Sigmoid colon (tissue), 7 donors: ENCODE results near the gene RAB29. TPM values are rescaled to one million over a fixed set of nuclear protein-coding genes. Genes with fewer than 3 reads are reported as not detected.
A peak's percentile ranks its signal among the peaks of the same experiment; 100 is the strongest.

Experiments
- DNase-seq: peaks from one replicate; pipeline ENCODE4 v3.0.0-alpha.2; 2019
- H3K27ac ChIP-seq, 4 donors: fragments of 200-600 bp; sonication (generic); one replicate each; pipeline ENCODE4 v1.5.1; 2016 to 2019; ENCODE audit warnings: mild to moderate bottlenecking in 1 of 4
- H3K27me3 ChIP-seq, 3 donors: fragments of 200-600 bp; sonication (generic); one replicate each; pipeline ENCODE4 v1.5.1; 2019; ENCODE audit warnings: mild to moderate bottlenecking in 1 of 3
- H3K36me3 ChIP-seq, 4 donors: fragments of 200-600 bp; sonication (generic); one replicate each; pipeline ENCODE4 v1.5.1; 2016 to 2019
- H3K4me1 ChIP-seq, 4 donors: fragments of 200-600 bp; sonication (generic); one replicate each; pipeline ENCODE4 v1.5.1; 2017 to 2019
- H3K4me3 ChIP-seq, 4 donors: fragments of 200-600 bp; sonication (generic); one replicate each; pipeline ENCODE4 v1.5.1; 2017 to 2019; ENCODE audit warnings: mild to moderate bottlenecking in 2 of 4, moderate library complexity in 1 of 4
- H3K9me3 ChIP-seq, 4 donors: fragments of 200-600 bp in 3 of 4; sonication (generic) in 3 of 4; one replicate each; pipeline versions ENCODE4 v1.5.1 to v1.6.1; 2013 to 2019
- CTCF ChIP-seq, 4 experiments: fragments of 450-650 bp in 3 of 4; fragments of 200-600 bp in 1 of 4; IDR thresholded peaks; one replicate each; pipeline ENCODE4 v1.5.1; 2016 to 2019; ENCODE audit warnings: antibody characterized with exemption in 4 of 4, mild to moderate bottlenecking in 3 of 4, moderate library complexity in 2 of 4
- EP300 ChIP-seq, 4 donors: sonication (generic); formaldehyde crosslinking; IDR thresholded peaks; one replicate each; pipeline ENCODE4 v1.6.1; 2017; ENCODE audit warnings: antibody characterized with exemption in 4 of 4
- POLR2A ChIP-seq, 2 donors: fragments of 450-650 bp; IDR thresholded peaks; one replicate each; pipeline ENCODE4 v1.6.1; 2016; ENCODE audit warnings: antibody characterized with exemption in 2 of 2, mild to moderate bottlenecking in 2 of 2, moderate library complexity in 2 of 2
- POLR2AphosphoS5 ChIP-seq, 4 donors: sonication (generic); formaldehyde crosslinking; IDR thresholded peaks; one replicate each; pipeline ENCODE4 v1.6.1; 2017; ENCODE audit warnings: antibody characterized with exemption in 4 of 4
- WGBS, 2 donors: extraction: QIAGEN DNeasy Blood & Tissue Kit; methylation state at CpG; one replicate each; pipeline ENCODE4 v1.1.7; 2013; 5-methylcytosine and 5-hydroxymethylcytosine counted together
- intact Hi-C: fragments of 100-400 bp; cut with DNase I; formaldehyde crosslinking; loops from one replicate; pipeline ENCODE4 v1.15.1; 2023
- polyA plus RNA-seq, 3 donors: library from polyadenylated mRNA; stranded (reverse); fragments of 200-250 nt; gene quantifications; one replicate each; pipeline ENCODE4 v1.2.3, GENCODE V29; 2013
- total RNA-seq, 4 donors: library from RNA; depleted of rRNA; stranded (reverse); fragments of >200 nt; gene quantifications; one replicate each; pipeline ENCODE4 v1.1.0, GENCODE V29; 2016
- donor health status: healthy with polysubstance abuse.
- donor health status: Bipolar disorder and iron deficiency.
- donor health status: healthy.

RAB29 gene
- total and polyA plus RNA-seq, 7 donors = 6.9 to 28.5 (median 19.8) TPM

DNA sequence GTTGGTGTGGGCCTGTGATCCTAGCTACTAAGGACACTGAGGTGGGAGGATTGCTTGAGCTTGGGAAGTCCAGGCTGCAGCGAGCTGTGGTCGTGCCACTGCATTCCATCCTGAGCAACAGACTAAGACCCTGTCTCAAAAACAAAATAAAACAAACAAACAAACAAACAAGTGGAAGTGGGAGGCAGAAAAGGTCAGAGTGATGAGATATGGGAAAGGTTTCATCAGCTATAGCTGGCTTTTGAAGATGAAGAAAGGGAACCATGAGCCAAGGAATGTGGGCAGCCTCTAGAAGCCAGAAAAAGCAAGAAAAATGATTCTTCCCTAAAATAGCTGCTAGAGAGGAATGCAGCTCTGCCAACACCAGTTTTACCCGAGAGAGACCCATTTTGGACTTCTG, 14.7 kb downstream of the RAB29 start:
- no peak overlapping the region for H3K27ac ChIP-seq
- no peak overlapping the region for H3K4me3 ChIP-seq
- WGBS, 2 donors = 73 to 83% methylated on average over 3 of the region's 3 CpGs
- no peak for DNase-seq
- H3K4me1 ChIP-seq = no peaks in the 10 kb centered on the region
- no peaks in the 10 kb centered on the region for H3K36me3 ChIP-seq
- TF ChIP-seq CTCF (IDR thresholded peaks at IDR 0.05) (no peak), EP300 (IDR thresholded peaks at IDR 0.05) (no peak), POLR2AphosphoS5 (IDR thresholded peaks at IDR 0.05) (no peak), POLR2A (IDR thresholded peaks at IDR 0.05) (no peak)
- H3K9me3 ChIP-seq = no peaks in the 10 kb centered on the region
- no peaks in the 10 kb centered on the region for H3K27me3 ChIP-seq
- intact Hi-C loops = no loop called here

DNA sequence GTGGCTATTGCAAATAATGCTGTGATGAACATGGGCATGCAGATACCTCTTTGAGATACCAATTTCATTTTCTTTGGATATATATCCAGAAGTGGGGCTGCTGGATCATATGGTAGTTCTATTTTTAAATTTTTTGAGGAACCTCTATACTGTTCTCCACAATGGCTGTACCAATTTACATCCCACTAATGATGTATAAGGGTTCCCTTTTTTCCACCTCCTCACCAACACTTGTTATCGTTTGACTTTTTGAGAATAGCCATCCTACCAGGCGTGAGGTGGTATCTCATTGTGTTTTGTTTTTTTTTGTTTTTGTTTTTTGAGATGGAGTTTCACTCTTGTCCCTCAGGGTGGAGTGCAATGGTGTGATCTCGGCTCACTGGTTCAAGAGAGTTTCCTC, 18.7 kb downstream of the RAB29 start:
- TF ChIP-seq POLR2AphosphoS5 (IDR thresholded peaks at IDR 0.05) = no peak
- 93 to 94% methylated on average over 3 of the region's 3 CpGs for WGBS, 2 donors
- Histone ChIP-seq H3K36me3 (no peaks in the 10 kb centered on the region), H3K27me3 (no peaks in the 10 kb centered on the region), H3K9me3 (no peaks in the 10 kb centered on the region), H3K27ac (no peak overlapping the region), H3K4me1 (no peaks in the 10 kb centered on the region), H3K4me3 (no peak overlapping the region)
- intact Hi-C loops = no loop called here
- no peak for DNase-seq

GRCh38 chr1:205754857-205755256, 20.4 kb downstream of the RAB29 start:
- no peak for DNase-seq
- Histone ChIP-seq H3K27ac (no peak overlapping the region), H3K36me3 (no peaks in the 10 kb centered on the region), H3K4me1 (peaks cover 0 to 5% (median 0%) of the 10 kb centered on the region in 4 donors), H3K27me3 (no peaks in the 10 kb centered on the region), H3K4me3 (no peak overlapping the region), H3K9me3 (no peaks in the 10 kb centered on the region)
- WGBS, 2 donors = 78 to 83% methylated on average over 5 of the region's 5 CpGs
- intact Hi-C loops = no loop called here
- no peak for TF ChIP-seq POLR2A (IDR thresholded peaks at IDR 0.05)
- TF ChIP-seq CTCF (IDR thresholded peaks at IDR 0.05) = no peak
- no peak for TF ChIP-seq EP300 (IDR thresholded peaks at IDR 0.05)
- TF ChIP-seq POLR2AphosphoS5 (IDR thresholded peaks at IDR 0.05) = no peak

GRCh38 chr1:205751036-205751651, 24.1 kb downstream of the RAB29 start:
- WGBS, 2 donors = 70 to 86% methylated on average over 13 of the region's 13 CpGs
- Histone ChIP-seq H3K4me1 (peaks cover 0 to 28% (median 20%) of the 10 kb centered on the region in 4 donors), H3K36me3 (no peaks in the 10 kb centered on the region), H3K9me3 (no peaks in the 10 kb centered on the region), H3K27me3 (no peaks in the 10 kb centered on the region), H3K4me3 (no peak overlapping the region), H3K27ac (no peak overlapping the region)
- TF ChIP-seq POLR2AphosphoS5 (IDR thresholded peaks at IDR 0.05) (no peak), CTCF (IDR thresholded peaks at IDR 0.05) (no peak), POLR2A (IDR thresholded peaks at IDR 0.05) (no peak), EP300 (IDR thresholded peaks at IDR 0.05) (no peak)
- intact Hi-C loops = loop anchor here (2.0 kb wide), 1 partner anchor 24 kb away; the partner anchor contains the start of gene RAB29
- no peak for DNase-seq

DNA sequence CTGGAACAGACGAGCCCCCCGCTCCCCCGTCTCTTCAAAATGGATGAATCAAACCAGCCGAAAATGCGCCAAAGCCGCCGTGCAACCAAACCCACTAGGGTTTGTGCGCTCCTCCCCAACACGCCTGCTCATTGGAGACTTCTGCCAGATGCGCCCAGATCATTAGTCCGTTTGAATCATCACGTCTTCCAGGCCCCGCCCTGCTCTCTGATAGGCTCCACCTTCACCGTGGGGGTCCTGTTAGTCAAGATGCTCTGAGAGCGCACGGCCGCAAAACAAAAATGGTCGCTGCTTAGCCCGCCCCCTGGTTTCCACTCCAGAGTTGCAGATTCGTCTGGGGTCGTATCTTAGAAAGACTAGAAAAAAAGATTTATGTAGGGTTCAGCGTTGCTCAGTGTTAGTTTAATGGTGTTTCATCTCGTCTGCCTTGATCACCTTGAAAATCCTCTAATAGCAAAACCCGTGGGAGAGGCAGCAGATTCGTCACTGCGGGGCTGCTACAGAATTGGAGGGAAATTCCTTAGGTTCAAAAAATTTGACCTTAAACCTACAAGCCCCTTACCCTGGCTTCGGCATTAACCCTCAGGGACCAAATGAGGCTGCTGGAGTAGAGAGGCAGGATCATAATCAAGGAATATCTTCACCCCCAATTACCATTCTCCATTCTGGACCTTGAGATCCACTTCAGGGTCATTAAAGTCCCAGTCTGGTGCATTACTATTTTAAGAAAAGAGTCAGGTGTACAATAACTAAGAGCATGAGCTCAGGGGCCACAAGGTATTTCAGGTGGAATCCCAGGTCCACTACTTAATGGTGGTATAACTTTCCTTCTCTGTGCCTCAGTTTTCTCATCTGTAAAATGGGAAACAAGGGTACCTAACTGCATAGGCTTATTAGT, 24.9 kb downstream of the RAB29 start, which contains the start of gene NUCKS1:
TSS of gene NUCKS1 (minus strand) at position 45 of the 898 bp plus-strand sequence. CDS start 209 bp downstream, outside the sequence.
- TF ChIP-seq POLR2AphosphoS5 (IDR thresholded peaks at IDR 0.05) (peak; percentile 82 to 95 (median 84)), EP300 (IDR thresholded peaks at IDR 0.05) (no peak), POLR2A (IDR thresholded peaks at IDR 0.05) (peak; percentile 47 to 56), CTCF (IDR thresholded peaks at IDR 0.05) (peak in 1 of 4 experiments; percentile 18)
- DNase-seq = peak; percentile 100
- intact Hi-C loops = loop anchor here (2.0 kb wide), 1 partner anchor 24 kb away; the partner anchor contains the start of gene RAB29
- peaks cover 0 to 36% (median 26%) of the 10 kb centered on the region in 4 donors for H3K4me1 ChIP-seq
- H3K36me3 ChIP-seq = no peaks in the 10 kb centered on the region
- 0 to 1% methylated on average over 27 of the region's 27 CpGs for WGBS, 2 donors
- peak within 1 kb of the TSS; percentile 75 to 98 (median 91) for H3K4me3 ChIP-seq
- no peaks in the 10 kb centered on the region for H3K9me3 ChIP-seq
- no peaks in the 10 kb centered on the region for H3K27me3 ChIP-seq
- peak within 1 kb of the TSS; percentile 99 to 100 (median 99) for H3K27ac ChIP-seq
